Gastroesophageal sphincter (tissue), 3 donors: ENCODE results near the gene LRRC1.

Experiments used
- CTCF ChIP-seq, 4 experiments: fragments of 200-600 bp in 2 of 4; fragments of 450-650 bp in 2 of 4; sonication (generic) in 1 of 4; IDR thresholded peaks; one replicate each; pipeline ENCODE4 v1.5.1; 2017 to 2019; ENCODE audit warnings: antibody characterized with exemption in 4 of 4, mild to moderate bottlenecking in 2 of 4, moderate library complexity in 2 of 4
- EP300 ChIP-seq: sonication (generic); formaldehyde crosslinking; IDR thresholded peaks from one replicate; pipeline ENCODE4 v1.6.1; 2017; ENCODE audit warnings: antibody characterized with exemption, mild to moderate bottlenecking
- POLR2A ChIP-seq, 2 donors: fragments of 450-650 bp; IDR thresholded peaks; one replicate each; pipeline ENCODE4 v1.6.1; 2017; ENCODE audit warnings: antibody characterized with exemption in 2 of 2, mild to moderate bottlenecking in 2 of 2, moderate library complexity in 1 of 2

GRCh38 chr6:53828215-53828614 is 33.4 kb downstream of the LRRC1 start:
- TF ChIP-seq CTCF (IDR thresholded peaks at IDR 0.05) (no peak), POLR2A (IDR thresholded peaks at IDR 0.05) (no peak), EP300 (no peak)
